Measurements from ENCODE around the gene SFRP5. TPM values are rescaled to one million over a fixed set of nuclear protein-coding genes. Genes with fewer than 3 reads are reported as not detected.

SFRP5 gene
- total and polyA plus RNA-seq, 2 donors (not counting 1 experiment from before 2014, with no cell fraction given): not detected

- Histone ChIP-seq H3K36me3 (replicated peaks in 1 of 2; ENCODE audit: control extremely low read depth in 1 of 2, control insufficient read depth in 1 of 2, extremely low read depth in 1 of 2, insufficient read depth in 2 of 2, low read length in 1 of 2) (no peaks in the 10 kb centered on the region), H3K9ac (ENCODE audit: low read length) (no peak overlapping the region), H3K27ac (ENCODE audit: low read length in 2 of 2) (no peak overlapping the region), H4K20me1 (ENCODE audit: control insufficient read depth, insufficient read depth, low read length, poor library complexity, severe bottlenecking) (no peaks in the 10 kb centered on the region), H2AFZ (ENCODE audit: insufficient read depth, low read depth, low read length, poor library complexity, severe bottlenecking) (no peak overlapping the region), H3K4me1 (ENCODE audit: control insufficient read depth in 2 of 2, insufficient read depth in 2 of 2, low read length in 2 of 2) (peaks cover 4 to 7% of the 10 kb centered on the region in 2 donors), H3K79me2 (ENCODE audit: control insufficient read depth, insufficient read depth, low read length) (no peaks in the 10 kb centered on the region), H3K27me3 (replicated peaks in 1 of 4; ENCODE audit: control extremely low read depth in 1 of 4, control insufficient read depth in 3 of 4, insufficient read depth in 4 of 4, low read length in 3 of 4) (peaks cover 0 to 31% (median 12%) of the 10 kb centered on the region in 4 experiments), H3K9me3 (ENCODE audit: control extremely low read depth in 1 of 3, control insufficient read depth in 2 of 3, insufficient read depth in 1 of 3, low read length in 2 of 3) (peaks cover 0 to 2% (median 0%) of the 10 kb centered on the region in 3 donors), H3K4me2 (replicated peaks; ENCODE audit: low read depth, low read length, poor library complexity, severe bottlenecking) (peak overlapping the region; percentile 19), H3K4me3 (ENCODE audit: control extremely low read depth in 1 of 5, extremely low read depth in 1 of 5, insufficient read depth in 1 of 5, low read depth in 2 of 5, low read length in 4 of 5) (no peak overlapping the region)
- CTCF ChIA-PET: no interaction called here
- DNase-seq (no peak), ATAC-seq (ENCODE audit: low read depth) (no peak)
- no peak for TF ChIP-seq EZH2 (IDR thresholded peaks at IDR 0.05; ENCODE audit: borderline replicate concordance, insufficient read depth, low read depth, low read length, poor library complexity, severe bottlenecking)
- WGBS (ENCODE audit: insufficient coverage): 3% methylated on average over 90 of the region's 90 CpGs
- H3K9me3 Mint-ChIP-seq (ENCODE audit: insufficient read depth): no peaks in the 10 kb centered on the region
- peaks cover 42% of the 10 kb centered on the region for H3K27me3 Mint-ChIP-seq
- no peak overlapping the region for H3K4me3 Mint-ChIP-seq
- intact Hi-C loops (cut with micrococcal nuclease): no loop called here
- POLR2A ChIA-PET: no interaction called here
- H3K27ac Mint-ChIP-seq: no peak overlapping the region
- H3K4me1 Mint-ChIP-seq: peaks cover 14% of the 10 kb centered on the region
These were observed 526 bp downstream of the SFRP5 start for GRCh38 chr10:97771055-97771891.

GRCh38 chr10:97770255-97770654 lies 1.5 kb downstream of the SFRP5 start:
- H3K4me1 Mint-ChIP-seq: peaks cover 16% of the 10 kb centered on the region
- Histone ChIP-seq H2AFZ (ENCODE audit: insufficient read depth, low read depth, low read length, poor library complexity, severe bottlenecking) (no peak overlapping the region), H3K27ac (ENCODE audit: low read length in 2 of 2) (no peak overlapping the region), H3K27me3 (replicated peaks in 1 of 4; ENCODE audit: control extremely low read depth in 1 of 4, control insufficient read depth in 3 of 4, insufficient read depth in 4 of 4, low read length in 3 of 4) (peaks cover 0 to 31% (median 12%) of the 10 kb centered on the region in 4 experiments), H3K4me1 (ENCODE audit: control insufficient read depth in 2 of 2, insufficient read depth in 2 of 2, low read length in 2 of 2) (peaks cover 4 to 7% of the 10 kb centered on the region in 2 donors), H3K9ac (ENCODE audit: low read length) (no peak overlapping the region), H3K4me2 (replicated peaks; ENCODE audit: low read depth, low read length, poor library complexity, severe bottlenecking) (no peak overlapping the region), H3K79me2 (ENCODE audit: control insufficient read depth, insufficient read depth, low read length) (no peaks in the 10 kb centered on the region), H3K4me3 (ENCODE audit: control extremely low read depth in 1 of 5, extremely low read depth in 1 of 5, insufficient read depth in 1 of 5, low read depth in 2 of 5, low read length in 4 of 5) (no peak overlapping the region), H3K36me3 (replicated peaks in 1 of 2; ENCODE audit: control extremely low read depth in 1 of 2, control insufficient read depth in 1 of 2, extremely low read depth in 1 of 2, insufficient read depth in 2 of 2, low read length in 1 of 2) (no peaks in the 10 kb centered on the region), H4K20me1 (ENCODE audit: control insufficient read depth, insufficient read depth, low read length, poor library complexity, severe bottlenecking) (no peaks in the 10 kb centered on the region), H3K9me3 (ENCODE audit: control extremely low read depth in 1 of 3, control insufficient read depth in 2 of 3, insufficient read depth in 1 of 3, low read length in 2 of 3) (peaks cover 0 to 2% (median 0%) of the 10 kb centered on the region in 3 donors)
- ChIA-PET POLR2A (no interaction called here), CTCF (no interaction called here)
- DNase-seq: no peak
- ATAC-seq (ENCODE audit: low read depth): no peak
- WGBS (ENCODE audit: insufficient coverage): 71% methylated on average over 4 of the region's 5 CpGs
- no peak overlapping the region for H3K4me3 Mint-ChIP-seq
- no peak overlapping the region for H3K27ac Mint-ChIP-seq
- peaks cover 42% of the 10 kb centered on the region for H3K27me3 Mint-ChIP-seq
- TF ChIP-seq EZH2 (IDR thresholded peaks at IDR 0.05; ENCODE audit: borderline replicate concordance, insufficient read depth, low read depth, low read length, poor library complexity, severe bottlenecking) (no peak), CTCF (IDR thresholded peaks at IDR 0.05) (no peak)
- no peaks in the 10 kb centered on the region for H3K9me3 Mint-ChIP-seq (ENCODE audit: insufficient read depth)
- intact Hi-C loops (cut with micrococcal nuclease): no loop called here
